Left hindlimb (tissue), 1 donor: Measurements from ENCODE around the gene STAP1.
"Not testable (repeated sequence)": the region's sequence is repeated elsewhere in the genome, so short reads cannot be mapped to it uniquely, and the experiment has no call there.

Experiments
- DNase-seq: peaks from one replicate; pipeline ENCODE4 v3.0.0-alpha.2; 2018

STAP1 gene

DNA sequence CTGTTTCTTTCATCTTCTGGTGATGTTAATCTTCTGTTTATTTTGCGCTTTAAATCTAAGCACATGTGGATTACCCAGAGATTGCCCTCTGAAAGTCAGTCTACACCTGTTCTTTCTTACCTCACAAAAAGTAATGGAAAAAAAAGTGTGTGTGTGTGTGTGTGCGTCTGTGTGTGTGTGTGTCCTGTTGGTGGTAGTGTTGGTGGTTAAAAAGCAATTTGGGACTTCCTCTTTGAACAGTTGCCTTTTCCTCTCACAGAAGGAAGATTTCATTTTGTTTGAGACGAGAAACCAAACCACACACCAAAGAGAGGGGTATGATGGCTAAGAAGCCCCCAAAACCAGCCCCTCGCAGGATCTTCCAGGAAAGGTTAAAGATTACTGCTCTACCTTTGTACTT is at the start of gene STAP1:
Gene STAP1 (plus strand): TSS at position 235 of the 400 bp plus-strand sequence. CDS start 83 bp downstream, at position 318.
- DNase-seq = no peak

GRCh38 chr4:67512501-67512900 is 46.0 kb upstream of the STAP1 start:
- no peak for DNase-seq

- no peak for DNase-seq
These were observed 38.4 kb upstream of the STAP1 start for GRCh38 chr4:67520141-67520540.

- no peak for DNase-seq
These were observed 37.0 kb upstream of the STAP1 start for GRCh38 chr4:67521506-67521905.

DNA sequence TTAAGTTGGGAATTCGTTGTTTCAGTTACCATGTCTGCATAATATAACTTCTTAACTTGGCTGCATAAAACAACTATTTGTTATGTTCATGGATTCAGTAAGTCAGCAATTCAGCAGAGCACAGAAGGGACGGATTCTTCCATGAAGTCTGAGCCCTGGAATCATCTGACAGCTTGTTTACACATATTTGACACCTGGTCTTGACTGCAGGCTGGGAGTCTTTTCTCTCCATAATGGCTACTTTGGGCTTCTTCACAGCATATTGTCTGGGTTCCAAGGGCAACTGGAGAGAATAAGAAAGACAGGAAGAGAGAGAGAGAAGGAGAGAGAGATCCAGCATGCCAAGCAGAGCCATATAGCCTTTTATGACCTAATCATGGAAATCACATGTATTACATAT is 36.3 kb upstream of the STAP1 start:
- no peak for DNase-seq

- no peak for DNase-seq
These were observed 35.5 kb upstream of the STAP1 start for GRCh38 chr4:67522851-67523671.

DNA sequence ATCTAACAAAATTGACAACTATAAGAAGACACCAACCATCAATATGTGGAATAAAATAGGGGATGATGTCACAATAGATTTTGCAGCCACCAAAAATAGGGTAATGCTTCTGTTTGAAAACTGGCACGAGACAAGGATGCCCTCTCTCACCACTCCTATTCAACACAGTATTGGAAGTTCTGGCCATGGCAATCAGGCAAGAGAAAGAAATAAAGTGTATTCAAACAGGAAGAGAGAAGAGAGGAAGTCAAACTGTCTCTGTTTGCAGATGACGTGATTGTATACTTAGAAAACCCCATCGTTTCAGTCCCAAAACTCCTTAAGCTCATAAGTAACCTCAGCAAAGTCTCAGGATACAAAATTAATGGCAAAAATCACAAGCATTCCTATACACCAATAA is 34.4 kb upstream of the STAP1 start:
- DNase-seq = not testable (repeated sequence)

GRCh38 chr4:67531379-67531962 is 27.1 kb upstream of the STAP1 start:
- DNase-seq = no peak

DNA sequence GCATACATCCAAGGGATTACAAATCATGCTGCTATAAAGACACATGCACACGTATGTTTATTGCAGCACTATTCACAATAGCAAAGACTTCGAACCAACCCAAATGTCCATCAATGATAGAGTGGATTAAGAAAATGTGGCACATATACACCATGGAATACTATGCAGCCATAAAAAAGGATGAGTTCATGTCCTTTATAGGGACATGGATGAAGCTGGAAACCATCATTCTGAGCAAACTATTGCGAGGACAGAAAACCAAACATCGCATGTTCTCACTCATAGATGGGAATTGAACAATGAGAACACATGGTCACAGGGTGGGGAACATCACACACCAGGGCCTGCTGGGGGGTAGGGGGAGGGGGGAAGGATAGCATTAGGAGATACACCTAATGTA is 26.1 kb upstream of the STAP1 start:
- DNase-seq = not testable (repeated sequence)

GRCh38 chr4:67533112-67533511 is 25.4 kb upstream of the STAP1 start:
- DNase-seq = no peak

DNA sequence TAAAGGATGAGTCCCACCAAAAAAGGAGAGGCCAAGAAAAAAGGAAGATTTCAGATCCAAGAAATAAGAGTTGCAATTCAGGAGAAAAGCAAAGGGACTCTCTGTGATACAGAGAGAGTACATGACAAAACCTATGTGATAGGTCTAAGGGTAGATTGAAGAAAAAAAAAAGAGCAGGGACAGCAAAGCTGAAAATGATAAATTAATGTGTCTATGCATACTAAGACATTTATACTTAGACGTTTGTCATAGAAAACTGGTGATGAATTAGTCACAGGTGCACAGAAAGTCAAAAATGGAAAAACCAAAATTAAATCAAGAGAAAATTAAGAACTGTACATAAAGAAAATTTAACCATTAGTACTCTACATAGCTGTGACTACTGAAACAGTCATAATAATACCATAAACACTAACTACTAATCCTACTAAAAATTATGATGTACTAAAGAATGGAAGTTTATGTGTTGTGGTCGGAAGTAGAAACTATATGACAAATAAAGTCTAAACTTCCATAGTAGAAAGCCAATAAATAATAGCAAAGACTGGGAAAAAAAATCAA is 23.2 kb upstream of the STAP1 start:
- DNase-seq = no peak

GRCh38 chr4:67539830-67540229 is 18.7 kb upstream of the STAP1 start:
- DNase-seq = no peak

- no peak for DNase-seq
These were observed 16.5 kb upstream of the STAP1 start for GRCh38 chr4:67542076-67542475.

GRCh38 chr4:67545199-67546003 is 13.1 kb upstream of the STAP1 start, which contains the start of gene CENPC:
Gene CENPC (minus strand): TSS chr4:67545503. CDS start chr4:67545355, 148 bp downstream.
- DNase-seq = peak; percentile 98

- no peak for DNase-seq
These were observed 12.5 kb upstream of the STAP1 start for GRCh38 chr4:67546004-67546356.

GRCh38 chr4:67546971-67547370 is 11.6 kb upstream of the STAP1 start:
- no peak for DNase-seq

DNA sequence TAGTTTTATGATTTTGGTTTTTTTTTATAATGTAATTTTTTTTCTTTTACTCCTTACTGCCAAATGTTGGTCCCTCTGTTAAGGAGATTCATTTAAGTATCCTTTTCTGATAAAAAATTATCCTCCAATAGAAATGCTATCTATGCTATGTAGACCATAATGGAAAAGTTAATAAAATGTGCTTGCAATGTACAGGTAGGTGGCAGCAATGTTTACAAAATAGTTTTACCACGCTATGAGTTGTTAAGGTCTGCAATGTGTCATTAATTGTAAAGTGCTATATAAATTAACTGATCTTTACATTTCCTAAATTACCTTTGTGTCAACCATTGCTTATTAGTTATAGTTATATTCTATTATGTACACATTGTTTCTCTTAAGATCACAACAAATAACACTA is 9.4 kb upstream of the STAP1 start:
- no peak for DNase-seq

DNA sequence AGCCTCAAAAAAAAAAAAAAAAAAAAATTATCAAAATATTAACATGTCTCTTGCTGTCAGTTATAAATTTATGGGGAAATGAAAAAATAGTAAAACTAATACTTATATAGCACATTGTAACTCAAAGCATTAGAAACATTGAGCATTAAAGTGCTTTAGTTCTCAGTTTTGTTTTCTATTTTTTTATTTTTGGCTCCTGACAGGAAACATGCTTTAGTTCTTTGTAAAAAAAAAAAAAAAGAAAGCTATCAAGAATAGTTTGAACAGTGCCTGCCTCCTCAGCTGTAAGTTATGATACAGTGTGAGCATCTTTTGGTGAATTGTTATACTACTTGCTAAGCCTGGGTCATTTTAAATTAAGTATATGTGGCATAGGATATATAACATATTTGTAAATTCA is 8.1 kb upstream of the STAP1 start:
- DNase-seq = no peak

- no peak for DNase-seq
These were observed 7.7 kb upstream of the STAP1 start for GRCh38 chr4:67550857-67551256.

GRCh38 chr4:67552146-67552792 is 6.3 kb upstream of the STAP1 start:
- DNase-seq = not testable (repeated sequence)

DNA sequence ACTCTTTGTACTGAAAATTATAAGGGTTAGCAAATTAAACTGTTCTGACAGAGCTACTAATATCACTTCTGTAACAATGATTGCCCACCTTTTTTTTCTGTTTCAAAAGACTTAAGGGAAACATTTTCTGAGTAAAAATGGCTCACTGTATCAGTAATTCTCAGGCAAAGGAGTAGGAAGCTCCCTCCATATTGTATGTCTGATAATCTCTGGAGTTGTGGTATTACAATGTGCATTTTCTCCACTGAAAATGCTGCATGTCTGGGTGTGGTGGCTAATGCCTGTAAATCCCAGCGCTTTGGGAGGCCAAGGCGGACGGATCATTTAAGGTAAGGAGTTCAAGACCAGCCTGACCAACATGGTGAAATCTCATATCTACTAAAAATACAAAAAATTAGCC is 4.4 kb upstream of the STAP1 start:
- DNase-seq = no peak

- no peak for DNase-seq
These were observed 3.1 kb upstream of the STAP1 start for GRCh38 chr4:67555447-67555846.

DNA sequence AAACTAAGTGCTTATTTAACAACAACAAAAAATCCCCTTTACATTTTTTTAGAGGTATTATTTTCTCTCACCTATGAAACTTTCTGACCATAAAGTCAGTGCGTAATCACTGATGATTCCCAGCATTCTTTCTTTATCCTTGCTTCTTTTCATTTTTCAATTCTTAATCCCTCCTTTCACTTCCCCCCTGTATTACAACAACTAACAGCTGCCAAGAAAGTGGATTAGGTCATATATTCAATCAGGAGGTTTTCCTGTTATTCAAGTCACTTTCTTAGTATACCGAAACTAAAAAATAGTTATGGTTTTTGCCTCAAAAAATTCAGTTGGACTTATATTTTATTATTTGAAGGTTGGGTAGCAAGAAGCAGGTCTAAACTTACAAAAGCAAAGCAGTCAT is 2.1 kb upstream of the STAP1 start:
- DNase-seq = no peak
